Measurements from ENCODE around the gene ZNF223.

ZNF223 gene

DNA sequence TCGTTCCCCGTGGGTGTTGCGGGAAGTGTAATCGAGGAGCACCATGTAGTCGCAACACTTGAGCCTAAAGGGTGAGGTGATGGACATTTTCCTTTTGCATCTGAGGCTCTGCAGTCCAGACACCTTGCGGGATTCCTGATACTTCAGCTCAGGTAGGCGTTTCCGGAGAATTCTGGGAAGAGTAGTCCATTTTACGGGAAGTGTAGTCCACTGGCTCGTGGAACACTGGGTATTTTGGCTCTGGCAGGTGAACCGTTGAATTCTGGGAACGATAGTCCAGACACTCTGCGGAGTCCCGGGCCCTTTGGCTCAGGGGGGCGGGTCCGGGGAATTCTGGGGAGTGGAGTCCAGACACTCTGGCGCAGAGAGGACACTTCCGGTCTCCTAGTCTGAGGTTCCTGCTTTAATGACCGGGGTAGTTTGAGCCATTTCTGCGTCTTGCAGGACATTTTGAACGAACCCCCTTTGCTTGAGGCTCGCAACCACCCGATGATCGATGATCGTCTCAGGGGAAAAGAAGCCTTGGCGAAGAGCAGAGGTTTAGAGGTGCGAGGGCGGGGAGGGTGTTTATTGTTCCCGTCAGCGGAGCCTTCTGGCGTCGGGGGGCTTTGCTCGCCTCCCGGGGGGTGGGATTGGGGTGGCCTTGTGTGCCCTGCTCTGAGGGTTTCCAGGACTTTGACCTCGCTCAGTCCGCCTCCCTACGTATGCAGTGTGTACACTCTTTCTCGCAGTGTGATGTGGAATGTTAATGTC is at the start of gene ZNF223:
Gene ZNF223 (plus strand): TSS at position 387 of the 753 bp plus-strand sequence. CDS start 3,141 bp downstream, outside the sequence.
- DNase-seq, result peak; percentile 96

DNA sequence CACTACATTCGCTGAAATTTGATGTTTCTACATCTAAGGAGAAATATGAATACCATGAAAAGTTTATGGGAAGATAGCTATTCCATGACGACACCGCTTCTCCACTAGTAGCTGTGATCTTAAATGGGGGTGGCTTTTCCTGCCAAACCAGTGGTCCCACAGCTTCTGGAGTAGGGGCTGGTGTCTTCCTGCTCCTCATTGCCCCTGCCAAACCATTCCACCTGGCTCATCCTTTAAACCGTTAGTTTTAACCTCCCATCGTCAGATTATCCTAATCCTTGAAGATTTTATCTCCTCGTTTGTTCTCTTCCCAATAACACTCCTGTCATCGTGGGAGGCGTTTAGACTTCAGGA is 49.6 kb upstream of the ZNF223 start:
- DNase-seq, result no peak

DNA sequence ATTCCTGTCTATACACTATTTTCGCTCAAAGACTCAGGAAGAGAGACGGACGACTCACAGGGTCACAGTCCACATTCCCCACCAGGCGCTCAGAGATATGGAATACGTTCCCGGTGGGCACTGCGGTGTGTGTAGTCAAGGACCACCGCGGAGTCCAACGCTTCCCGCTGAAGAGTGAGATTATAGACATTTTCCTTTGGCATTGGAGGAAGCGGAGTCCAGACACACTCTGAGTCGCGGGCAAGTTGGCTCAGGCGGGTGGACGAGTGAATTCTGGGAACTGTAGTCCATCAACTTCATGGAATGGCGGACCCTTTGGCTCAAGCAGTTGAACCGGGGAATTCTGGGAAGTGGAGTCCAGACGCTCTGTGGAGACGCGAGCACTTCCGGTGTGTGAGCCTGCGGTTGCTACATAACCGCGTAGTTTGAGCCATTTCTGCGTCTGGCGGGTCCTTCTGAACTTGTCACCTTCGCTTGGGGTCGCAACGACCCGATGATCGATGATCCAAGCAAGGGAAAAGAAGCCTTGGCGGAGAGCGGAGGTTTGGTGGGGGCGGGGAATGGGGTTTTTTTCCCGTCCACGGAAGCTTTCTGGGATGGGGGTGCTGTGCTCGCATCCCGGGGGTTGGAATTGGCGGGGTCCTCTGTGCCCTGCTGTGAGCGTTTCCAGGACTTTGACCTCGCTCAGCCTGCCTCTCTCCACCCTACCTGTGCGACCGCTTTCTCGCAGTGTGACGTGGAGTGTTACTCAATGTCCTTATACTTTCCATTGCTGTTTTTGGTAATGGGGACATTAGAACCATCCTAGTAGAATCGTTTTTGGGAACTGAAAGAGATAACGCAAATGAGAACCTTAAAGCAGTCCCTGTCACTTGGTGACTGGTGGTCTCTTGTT is 49.0 kb upstream of the ZNF223 start, which contains the start of gene ZNF230:
Gene ZNF230 (plus strand): TSS at position 392 of the 895 bp plus-strand sequence. CDS start 4,122 bp downstream, outside the sequence.
- DNase-seq, result peak; percentile 93

DNA sequence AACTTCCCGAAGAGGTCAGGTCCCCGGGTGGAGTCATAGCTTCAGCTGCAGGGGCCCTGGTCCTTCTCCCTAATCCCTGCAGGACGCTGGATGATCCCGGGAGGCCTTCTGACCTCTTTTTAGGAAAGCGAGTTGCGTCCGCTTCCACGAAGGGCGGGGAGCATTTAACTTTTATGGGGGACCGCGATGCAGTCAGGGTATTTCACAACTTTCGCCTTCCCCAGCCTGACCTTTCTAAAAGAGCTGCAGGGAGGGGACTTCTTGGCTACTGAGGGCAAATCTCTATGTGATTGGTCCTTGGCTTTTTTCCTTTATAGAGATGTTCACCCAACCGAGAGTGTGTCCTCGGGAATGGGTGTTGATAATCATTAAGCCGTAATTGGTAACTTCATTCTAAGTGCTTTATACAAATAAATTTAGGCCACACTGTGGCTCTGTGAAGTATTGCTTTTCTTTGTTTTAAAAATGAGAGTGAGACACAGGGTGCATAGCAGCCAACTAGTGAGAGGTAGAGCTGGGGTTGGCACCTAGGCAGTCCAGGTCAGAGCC is 48.3 kb upstream of the ZNF223 start:
- DNase-seq, result no peak

DNA sequence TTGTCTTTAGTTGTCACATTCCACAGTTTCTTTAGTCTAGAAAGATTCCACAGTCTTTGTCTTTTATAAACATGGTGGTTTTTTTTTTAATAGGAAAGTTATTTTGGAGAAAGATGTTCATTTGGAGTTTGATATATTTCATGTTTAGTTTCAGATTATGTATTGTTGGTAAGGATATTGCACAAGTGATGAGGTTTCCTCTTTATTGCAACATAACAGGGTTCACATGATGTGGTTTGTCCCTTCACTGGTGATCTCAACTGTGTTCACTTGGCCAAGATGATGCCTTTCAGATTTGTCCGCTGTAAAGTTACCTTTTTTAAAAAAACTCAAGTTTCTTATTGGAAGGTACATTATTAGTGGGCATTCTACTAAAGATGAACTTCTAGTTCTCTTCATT is 45.9 kb upstream of the ZNF223 start:
- DNase-seq, result no peak

DNA sequence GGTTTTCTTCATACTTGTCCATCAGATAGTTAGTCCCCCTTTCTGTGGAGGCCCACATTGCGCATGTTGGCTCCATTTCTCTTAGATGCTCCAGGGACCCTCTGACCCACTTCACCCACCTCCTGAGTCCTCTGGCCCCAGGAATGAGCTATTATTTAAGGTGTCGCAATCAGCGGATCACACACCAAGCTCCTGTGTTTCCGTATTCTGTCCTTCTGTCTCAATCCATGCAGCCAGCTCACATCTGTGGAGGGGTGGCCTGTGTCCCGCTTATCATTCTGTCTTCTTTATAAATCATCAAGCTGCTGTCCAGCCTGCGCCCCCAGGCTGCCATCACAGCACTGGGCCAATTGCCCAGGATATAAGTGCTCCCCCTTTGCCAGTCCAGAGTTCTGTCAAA is 44.4 kb upstream of the ZNF223 start:
- no peak for DNase-seq

DNA sequence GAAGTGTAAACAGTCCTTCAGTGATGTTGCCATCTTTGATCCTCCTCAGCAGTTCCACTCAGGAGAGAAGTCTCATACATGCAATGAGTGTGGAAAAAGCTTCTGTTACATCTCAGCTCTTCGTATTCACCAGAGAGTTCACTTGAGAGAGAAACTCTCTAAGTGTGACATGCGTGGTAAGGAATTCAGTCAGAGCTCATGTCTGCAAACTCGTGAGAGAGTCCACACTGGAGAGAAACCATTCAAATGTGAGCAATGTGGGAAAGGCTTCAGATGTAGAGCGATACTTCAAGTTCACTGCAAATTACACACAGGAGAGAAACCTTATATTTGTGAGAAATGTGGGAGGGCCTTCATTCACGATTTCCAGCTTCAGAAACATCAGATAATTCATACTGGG is 41.4 kb upstream of the ZNF223 start:
- DNase-seq, result no peak

DNA sequence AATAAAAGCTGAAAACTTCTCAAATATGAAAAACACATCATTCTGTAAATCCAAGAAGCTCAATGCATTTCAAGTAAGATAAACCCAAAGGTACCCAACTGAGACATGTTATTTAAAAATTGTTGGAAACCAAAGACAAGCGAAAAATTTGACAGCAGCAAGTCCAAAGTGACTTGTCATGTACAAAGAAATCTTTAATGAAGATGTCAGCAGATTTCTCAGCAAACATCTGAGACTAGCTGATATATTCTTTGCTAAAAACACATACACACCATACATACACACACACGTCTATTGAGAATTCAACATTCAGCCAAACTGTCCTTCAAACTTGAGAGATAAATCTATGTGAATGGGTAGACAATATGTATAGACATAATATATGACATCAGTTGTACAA is 32.3 kb upstream of the ZNF223 start:
- no peak for DNase-seq

DNA sequence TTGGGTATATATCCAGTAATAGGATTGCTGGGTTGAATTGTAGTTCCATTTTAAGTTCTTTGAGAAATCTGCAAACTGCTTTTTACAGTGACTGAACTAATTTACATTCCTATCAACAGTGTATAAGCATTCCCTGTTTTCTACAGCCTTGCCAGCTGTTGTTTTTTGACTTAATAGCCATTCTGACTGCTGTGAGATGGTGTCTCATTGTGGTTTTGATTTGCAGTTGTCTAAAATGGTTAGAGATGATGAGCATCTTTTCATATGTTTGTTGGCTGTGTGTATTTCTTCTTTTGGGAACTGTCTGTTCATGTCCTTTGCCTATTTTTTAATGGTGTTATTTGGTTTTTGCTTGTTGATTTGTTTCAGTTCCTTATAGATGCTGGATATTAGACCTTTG is 30.6 kb upstream of the ZNF223 start:
- DNase-seq, result no peak

DNA sequence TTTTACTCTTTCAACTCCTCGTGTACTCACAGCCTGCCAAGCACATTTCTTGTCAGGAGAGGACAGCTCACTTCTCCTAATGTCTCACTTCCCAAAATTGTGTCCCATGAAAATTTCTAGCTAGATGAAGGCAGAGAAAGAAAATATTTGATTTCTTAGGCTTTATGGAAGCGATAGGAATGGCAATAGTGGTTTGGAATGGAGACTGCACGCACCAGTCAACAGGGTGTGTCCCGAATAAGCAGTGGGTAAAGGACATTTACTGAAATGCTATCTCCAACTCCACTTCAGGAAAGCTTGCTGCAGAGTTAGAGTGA is 27.0 kb upstream of the ZNF223 start:
- no peak for DNase-seq

DNA sequence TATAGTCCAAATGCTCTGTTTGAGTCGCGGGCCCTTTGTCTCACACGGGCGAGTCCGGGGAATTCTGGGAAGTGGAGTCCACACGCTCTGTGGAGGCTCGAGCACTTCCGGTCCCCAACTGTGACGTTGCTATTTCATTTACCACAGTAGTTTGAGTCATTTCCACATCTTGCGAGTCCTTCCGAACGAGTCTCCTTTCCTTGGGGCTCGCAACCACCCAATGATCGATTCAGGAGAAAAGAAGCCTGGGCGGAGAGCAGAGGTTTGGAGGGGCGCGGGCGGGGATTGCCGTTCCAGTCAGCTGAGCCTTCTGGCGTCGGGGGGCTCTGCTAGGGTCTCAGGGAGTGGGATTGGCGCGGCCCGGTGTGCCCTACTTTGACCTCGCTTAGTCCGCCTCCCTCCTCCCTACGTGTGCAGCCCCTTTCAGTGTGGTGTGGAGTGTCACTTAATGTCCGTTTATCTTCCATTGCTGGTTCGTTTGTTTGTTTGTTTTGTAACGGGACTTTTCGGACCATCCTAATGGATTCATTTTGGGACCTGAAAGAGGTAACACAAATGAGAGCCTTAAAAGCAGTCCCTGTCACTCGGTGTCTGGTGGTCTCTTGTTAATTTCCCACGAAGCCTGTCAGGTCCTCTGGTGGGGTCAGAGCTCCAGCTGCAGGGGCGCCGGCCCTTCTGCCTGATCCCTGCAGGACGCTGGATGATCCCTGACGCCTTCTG is 26.5 kb upstream of the ZNF223 start, which contains the start of gene ZNF222:
Gene ZNF222 (plus strand): TSS at position 163 of the 720 bp plus-strand sequence. CDS start 58 bp downstream, at position 221.
- DNase-seq, result peak; percentile 81

DNA sequence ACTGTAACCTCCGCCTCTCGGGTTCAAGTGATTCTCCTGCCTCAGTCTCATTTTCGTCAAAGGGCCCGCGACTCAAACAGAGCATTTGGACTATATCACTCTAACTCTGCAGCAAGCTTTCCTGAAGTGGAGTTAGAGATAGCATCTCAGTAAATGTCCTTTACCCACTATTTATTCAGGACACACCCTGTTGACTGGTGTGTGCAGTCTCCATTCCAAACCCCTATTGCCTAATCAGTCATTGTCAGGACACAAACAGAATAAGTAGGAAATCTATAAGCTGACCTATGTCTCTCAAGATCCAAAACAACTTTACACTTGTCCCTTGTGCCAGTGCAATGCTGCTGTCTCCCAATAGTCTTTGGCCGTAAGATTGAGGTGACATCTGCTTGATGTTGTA is 25.2 kb upstream of the ZNF223 start:
- no peak for DNase-seq

DNA sequence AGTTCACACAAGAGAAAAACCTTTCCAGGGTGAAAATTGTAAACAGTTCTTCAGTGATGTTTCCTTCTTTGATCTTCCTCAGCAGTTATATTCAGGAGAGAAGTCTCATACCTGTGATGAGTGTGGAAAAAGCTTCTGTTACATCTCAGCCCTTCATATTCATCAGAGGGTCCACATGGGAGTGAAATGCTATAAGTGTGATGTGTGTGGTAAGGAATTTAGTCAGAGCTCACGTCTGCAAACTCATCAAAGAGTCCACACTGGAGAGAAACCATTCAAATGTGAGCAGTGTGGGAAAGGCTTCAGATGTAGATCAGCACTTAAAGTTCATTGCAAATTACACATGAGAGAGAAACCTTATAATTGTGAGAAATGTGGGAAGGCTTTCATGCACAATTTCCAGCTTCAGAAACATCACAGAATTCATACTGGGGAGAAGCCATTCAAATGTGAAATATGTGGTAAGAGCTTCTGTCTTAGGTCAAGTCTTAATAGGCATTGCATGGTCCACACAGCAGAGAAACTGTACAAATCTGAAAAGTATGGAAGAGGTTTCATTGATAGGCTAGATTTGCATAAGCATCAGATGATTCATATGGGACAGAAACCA is 19.7 kb upstream of the ZNF223 start:
- no peak for DNase-seq

DNA sequence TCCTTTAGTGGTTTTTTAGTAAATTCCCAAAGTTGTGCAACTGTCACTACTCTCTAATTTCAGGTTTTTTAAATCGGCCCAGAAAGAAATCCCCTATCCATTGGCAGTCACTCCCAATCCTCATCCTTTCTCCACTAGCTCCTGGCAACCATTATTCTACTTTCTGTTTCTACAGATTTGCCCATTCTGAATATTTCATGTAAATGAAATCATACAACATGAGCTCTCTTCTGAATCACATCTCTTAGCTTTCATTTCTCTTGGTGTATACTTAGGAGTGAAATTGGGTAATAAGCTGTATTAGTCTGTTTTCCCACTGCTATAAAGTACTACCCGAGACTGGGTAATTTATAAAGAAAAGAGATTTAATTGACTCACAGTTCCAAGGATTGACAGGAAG is 9.7 kb upstream of the ZNF223 start:
- DNase-seq, result no peak

DNA sequence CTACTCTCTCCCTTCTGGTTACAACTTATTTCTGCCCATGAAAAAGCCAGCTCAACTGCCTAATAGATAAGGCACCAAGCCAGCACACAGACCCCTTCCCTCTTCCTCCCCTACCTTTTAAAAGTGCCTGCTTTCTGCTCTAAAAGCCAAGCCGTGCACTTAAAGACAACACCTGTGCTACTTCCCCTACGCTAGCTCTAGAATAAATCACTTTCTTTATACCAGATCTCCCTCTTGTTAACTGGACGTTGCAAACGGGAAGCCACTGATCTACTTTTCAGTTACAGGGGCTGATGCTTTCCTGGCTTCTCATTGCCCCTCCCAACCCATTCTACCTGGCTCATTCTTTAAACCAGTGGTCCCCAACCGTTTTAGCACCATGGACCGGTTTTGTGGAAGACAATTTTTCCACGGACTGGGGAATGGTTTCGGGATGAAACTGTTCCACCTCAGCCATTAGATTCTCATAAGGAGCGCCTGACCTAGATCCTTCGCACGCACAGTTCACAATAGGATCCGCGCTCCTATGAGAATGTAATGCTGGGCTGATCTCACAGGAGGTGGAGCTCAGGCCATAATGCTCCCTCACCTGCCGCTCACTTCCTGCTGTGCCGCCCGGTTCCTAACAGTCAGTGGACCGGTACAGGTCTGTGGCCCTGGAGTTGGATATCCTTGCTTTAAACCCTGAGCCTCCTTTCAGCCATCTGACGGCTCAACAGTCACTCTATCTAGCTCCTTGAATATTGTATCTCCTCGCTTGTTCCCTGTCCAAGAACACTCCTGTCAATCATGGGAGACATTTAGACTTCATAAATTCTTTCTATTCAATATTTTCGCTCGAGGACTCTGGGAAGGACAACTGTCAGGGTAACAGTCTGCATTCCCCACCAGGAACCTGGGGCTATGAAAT is 841 bp upstream of the ZNF223 start:
- DNase-seq, result peak; percentile 76

DNA sequence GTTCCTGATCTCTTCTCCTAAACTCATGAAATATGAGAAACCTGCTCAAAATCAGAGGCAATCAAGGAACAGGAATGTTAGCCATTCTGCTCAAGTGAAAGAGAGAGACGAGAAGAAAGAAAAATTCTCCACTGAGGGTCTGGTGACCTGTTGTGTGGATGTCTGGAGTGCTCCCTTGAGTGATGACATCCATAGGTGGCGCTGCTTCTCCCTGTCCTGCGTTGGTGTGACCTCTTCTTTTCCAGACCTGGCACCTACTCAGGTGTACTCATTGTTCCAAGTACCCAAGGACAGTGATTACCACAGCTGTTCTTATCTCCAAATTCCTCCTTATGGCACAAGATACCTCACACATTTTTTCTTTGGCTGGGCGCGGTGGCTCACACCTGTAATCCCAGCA is 4.0 kb downstream of the ZNF223 start:
- no peak for DNase-seq

DNA sequence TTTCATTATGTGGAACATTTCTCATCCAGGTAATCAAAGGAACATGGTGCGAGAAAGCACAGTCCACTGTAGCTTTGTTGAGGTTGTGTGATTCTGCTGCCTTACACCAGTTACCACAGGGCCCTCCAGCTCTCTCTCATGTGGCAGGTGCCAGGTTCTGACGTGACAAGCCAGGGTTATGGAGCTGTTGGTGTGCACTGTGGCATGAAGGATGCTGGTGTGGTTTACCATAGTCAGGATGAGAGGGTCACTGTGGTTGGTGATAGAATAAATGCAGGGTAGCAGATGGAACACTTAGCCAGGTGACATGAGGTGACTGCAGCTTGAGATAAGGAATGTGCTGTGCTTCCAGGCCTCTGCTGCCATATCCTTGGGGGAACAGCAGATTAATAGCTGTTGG is 7.4 kb downstream of the ZNF223 start:
- no peak for DNase-seq

DNA sequence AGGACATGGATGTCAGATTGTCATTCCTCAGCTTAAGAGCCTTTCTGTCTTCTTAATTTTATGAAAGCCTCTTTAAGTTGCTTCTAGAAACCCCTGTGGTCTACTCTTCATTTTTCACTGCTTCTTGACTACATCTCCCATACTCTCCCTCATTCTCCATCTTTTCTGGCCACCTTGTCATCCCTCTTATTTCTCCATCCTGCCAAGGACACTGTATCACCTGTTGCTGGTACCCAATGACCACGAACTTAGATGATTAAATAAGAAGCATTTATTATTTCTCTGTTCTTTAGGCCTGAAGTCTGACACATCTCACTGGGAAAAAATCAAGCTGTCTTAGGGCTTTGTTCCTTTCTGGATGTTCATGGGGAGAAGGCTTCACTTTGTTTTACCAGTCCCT is 9.2 kb downstream of the ZNF223 start:
- no peak for DNase-seq

DNA sequence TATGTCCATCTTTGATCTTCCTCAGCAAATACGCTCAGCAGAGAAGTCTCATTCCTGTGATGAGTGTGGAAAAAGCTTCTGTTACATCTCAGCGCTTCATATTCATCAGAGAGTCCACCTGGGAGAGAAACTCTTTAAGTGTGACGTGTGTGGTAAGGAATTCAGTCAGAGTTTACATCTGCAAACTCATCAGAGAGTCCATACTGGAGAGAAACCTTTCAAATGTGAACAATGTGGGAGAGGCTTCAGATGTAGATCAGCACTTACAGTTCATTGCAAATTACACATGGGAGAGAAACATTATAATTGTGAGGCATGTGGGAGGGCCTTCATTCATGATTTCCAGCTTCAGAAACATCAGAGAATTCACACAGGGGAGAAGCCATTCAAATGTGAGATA is 14.5 kb downstream of the ZNF223 start:
- no peak for DNase-seq

DNA sequence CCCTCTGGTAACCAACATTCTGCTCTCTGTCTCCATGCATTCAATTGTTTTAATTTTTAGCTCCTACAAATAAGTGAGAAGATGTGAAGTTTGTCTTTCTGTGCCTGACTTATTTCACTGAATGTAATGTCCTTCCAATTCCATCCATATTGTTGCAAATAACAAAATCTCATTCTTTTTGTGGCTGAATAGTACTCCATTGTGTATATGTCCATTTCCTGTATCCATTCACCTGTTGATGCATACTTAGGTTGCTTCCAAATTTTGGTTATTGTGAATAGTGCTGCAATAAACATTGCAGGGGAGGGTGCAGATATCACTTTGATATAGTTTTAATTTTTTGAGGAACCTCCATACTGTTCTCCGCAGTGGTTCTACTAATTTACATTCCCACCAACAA is 17.6 kb downstream of the ZNF223 start:
- DNase-seq, result no peak

DNA sequence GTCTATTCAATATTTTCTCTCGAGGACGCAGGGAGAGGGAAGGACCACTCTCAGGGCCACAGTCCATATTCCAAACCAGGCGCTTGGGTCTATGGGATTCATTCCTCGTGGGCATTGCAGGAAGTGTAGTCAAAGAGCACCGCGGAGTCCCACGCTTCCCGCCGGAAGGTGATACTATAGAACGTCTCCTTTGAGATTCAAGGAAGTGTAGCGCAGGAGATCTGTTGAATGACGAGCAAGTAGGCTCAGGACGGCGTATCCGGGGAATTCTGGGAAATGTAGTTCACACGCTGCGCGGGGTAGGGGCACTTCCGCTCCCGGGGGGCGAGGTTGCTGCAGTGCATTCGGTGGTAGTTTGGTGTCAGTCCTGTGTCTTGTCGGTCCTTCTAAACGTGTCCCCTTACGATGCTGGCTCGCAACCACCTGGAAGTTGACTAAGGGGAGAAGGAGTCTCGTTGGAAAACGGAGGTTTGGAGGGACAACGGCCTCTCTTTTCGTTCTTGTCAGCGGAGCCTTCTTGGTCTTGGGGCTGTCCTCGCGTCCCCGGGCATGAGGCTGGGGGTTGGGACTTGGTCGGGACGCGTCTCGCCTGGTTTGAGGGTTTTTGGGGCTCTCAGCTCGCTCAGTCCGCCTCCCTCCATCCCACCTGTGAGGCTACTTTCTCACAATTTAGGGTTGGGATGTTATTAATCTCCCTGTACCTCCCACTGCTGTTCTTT is 20.1 kb downstream of the ZNF223 start, which contains the start of gene ZNF284:
Gene ZNF284 (plus strand): TSS at position 336 of the 719 bp plus-strand sequence. CDS start 4,231 bp downstream, outside the sequence.
- peak; percentile 88 for DNase-seq

Measured in NCI-H345 (cell line).